Thymus (tissue), 14 donors: ENCODE measurements around the gene ZWINT. TPM values are rescaled to one million over a fixed set of nuclear protein-coding genes. Genes with fewer than 3 reads are reported as not detected.

Source experiments
- DNase-seq, 9 donors: peaks; one replicate each; pipeline ENCODE4 v3.0.0-alpha.2; 2013; ENCODE audit warnings: low spot score in 9 of 9, low read depth in 6 of 9, missing footprints in 1 of 9
- H3K27ac ChIP-seq, 2 donors: one replicate each; pipeline ENCODE4 v1.5.1; 2013; ENCODE audit warnings: control low read depth in 1 of 2, low read depth in 1 of 2, low read length in 1 of 2, mild to moderate bottlenecking in 1 of 2, moderate library complexity in 1 of 2
- H3K27me3 ChIP-seq, 2 donors: one replicate each; pipeline ENCODE4 v1.5.1; 2013; ENCODE audit warnings: low read length in 1 of 2; ENCODE audit not compliant: control insufficient read depth in 2 of 2, insufficient read depth in 1 of 2
- H3K36me3 ChIP-seq, 2 donors: one replicate each; pipeline ENCODE4 v1.5.1; 2013; ENCODE audit warnings: low read length in 1 of 2, mild to moderate bottlenecking in 1 of 2, moderate library complexity in 1 of 2; ENCODE audit not compliant: control insufficient read depth in 2 of 2, insufficient read depth in 2 of 2
- H3K4me1 ChIP-seq, 2 donors: one replicate each; pipeline ENCODE4 v1.5.1; 2013; ENCODE audit warnings: low read length in 2 of 2; ENCODE audit not compliant: control insufficient read depth in 2 of 2, insufficient read depth in 2 of 2
- H3K4me3 ChIP-seq, 2 donors: one replicate each; pipeline ENCODE4 v1.5.1; 2013; ENCODE audit warnings: low read length in 2 of 2, control low read depth in 1 of 2, mild to moderate bottlenecking in 1 of 2
- H3K9me3 ChIP-seq, 2 donors: one replicate each; pipeline ENCODE4 v1.5.1; 2013; ENCODE audit warnings: low read length in 1 of 2, mild to moderate bottlenecking in 1 of 2; ENCODE audit not compliant: control insufficient read depth in 2 of 2, insufficient read depth in 1 of 2
- WGBS: extraction: QIAGEN DNeasy Blood & Tissue Kit; methylation state at CpG from one replicate; pipeline ENCODE4 v1.1.7; 2013; 5-methylcytosine and 5-hydroxymethylcytosine counted together
- long read RNA-seq, 10 donors: transcript quantifications; one replicate each; lab custom pipeline, GENCODE V29; 2026
- polyA plus RNA-seq: library from polyadenylated mRNA; stranded (reverse); fragments of 200-250 nt; gene quantifications from one replicate; pipeline ENCODE4 v1.2.3, GENCODE V29; 2013
- total RNA-seq: library from RNA; stranded (reverse); fragments of 120-200 nt; gene quantifications from one replicate; pipeline ENCODE4 v1.2.4, GENCODE V29; 2013
- donor health status: healthy.

ZWINT gene
- 72.5 TPM for total RNA-seq
- 7.8 TPM for polyA plus RNA-seq
- long read RNA-seq, donor 1, partial matches to known transcripts = 0 of 6 reads
- long read RNA-seq, donor 1, other reads (novel, unspliced or antisense) = 0 of 6 reads
- long read RNA-seq, donor 2 = 0 reads
- long read RNA-seq, donor 3, transcript ZWINT-204 (8 exons, 1,851 nt) = minor isoform, 5 of 77 reads
- long read RNA-seq, donor 3, transcript ZWINT-203 (9 exons, 1,872 nt) = major isoform, 29 of 77 reads
- long read RNA-seq, donor 3, partial matches to known transcripts = 35 of 77 reads
- long read RNA-seq, donor 3, other reads (novel, unspliced or antisense) = 0 of 77 reads
- long read RNA-seq, donor 4, transcript ZWINT-203 (9 exons, 1,872 nt) = major isoform, 5 of 8 reads
- long read RNA-seq, donor 4, partial matches to known transcripts = 0 of 8 reads
- long read RNA-seq, donor 4, other reads (novel, unspliced or antisense) = 0 of 8 reads
- long read RNA-seq, donor 5, transcript ZWINT-203 (9 exons, 1,872 nt) = major isoform, 21 of 47 reads
- long read RNA-seq, donor 5, transcript ZWINT-202 (9 exons, 807 nt) = minor isoform, 6 of 47 reads
- long read RNA-seq, donor 5, partial matches to known transcripts = 15 of 47 reads
- long read RNA-seq, donor 5, other reads (novel, unspliced or antisense) = 0 of 47 reads
- long read RNA-seq, donor 6, transcript ZWINT-203 (9 exons, 1,872 nt) = major isoform, 17 of 34 reads
- long read RNA-seq, donor 6, partial matches to known transcripts = 9 of 34 reads
- long read RNA-seq, donor 6, other reads (novel, unspliced or antisense) = 0 of 34 reads
- long read RNA-seq, donor 7, transcript ZWINT-203 (9 exons, 1,872 nt) = major isoform, 25 of 37 reads
- long read RNA-seq, donor 7, transcript ZWINT-204 (8 exons, 1,851 nt) = minor isoform, 5 of 37 reads
- long read RNA-seq, donor 7, partial matches to known transcripts = 0 of 37 reads
- long read RNA-seq, donor 7, other reads (novel, unspliced or antisense) = 0 of 37 reads
- long read RNA-seq, donor 8, transcript ZWINT-203 (9 exons, 1,872 nt) = major isoform, 6 of 12 reads
- long read RNA-seq, donor 8, partial matches to known transcripts = 0 of 12 reads
- long read RNA-seq, donor 8, other reads (novel, unspliced or antisense) = 0 of 12 reads
- long read RNA-seq, donor 9, transcript ZWINT-203 (9 exons, 1,872 nt) = major isoform, 8 of 15 reads
- long read RNA-seq, donor 9, partial matches to known transcripts = 0 of 15 reads
- long read RNA-seq, donor 9, other reads (novel, unspliced or antisense) = 0 of 15 reads
- long read RNA-seq, donor 10, transcript ZWINT-203 (9 exons, 1,872 nt) = major isoform, 16 of 19 reads
- long read RNA-seq, donor 10, partial matches to known transcripts = 0 of 19 reads
- long read RNA-seq, donor 10, other reads (novel, unspliced or antisense) = 0 of 19 reads

GRCh38 chr10:56360967-56361612 is at the start of gene ZWINT:
Gene ZWINT (minus strand): TSS chr10:56361259. CDS start chr10:56361236, 23 bp downstream.
- peak; percentile 85 to 97 (median 92) for DNase-seq
- peaks cover 11 to 17% of the 10 kb centered on the region in 2 donors for H3K4me1 ChIP-seq
- peaks cover 3 to 22% of the 10 kb centered on the region in 2 donors for H3K36me3 ChIP-seq
- H3K27me3 ChIP-seq = no peaks in the 10 kb centered on the region
- peak within 1 kb of the TSS; percentile 72 to 95 for H3K4me3 ChIP-seq
- WGBS = under 1% methylated on average over 44 of the region's 44 CpGs
- peak within 1 kb of the TSS; percentile 31 to 84 for H3K27ac ChIP-seq
- H3K9me3 ChIP-seq = no peaks in the 10 kb centered on the region

- no peak overlapping the region for H3K4me3 ChIP-seq
- H3K36me3 ChIP-seq = no peaks in the 10 kb centered on the region
- no peaks in the 10 kb centered on the region for H3K27me3 ChIP-seq
- H3K27ac ChIP-seq = no peak overlapping the region
- H3K4me1 ChIP-seq = no peaks in the 10 kb centered on the region
- DNase-seq = no peak
- H3K9me3 ChIP-seq = no peaks in the 10 kb centered on the region
These were observed 22.7 kb upstream of the ZWINT start for GRCh38 chr10:56383806-56384205.

GRCh38 chr10:56370217-56371113 is 9.4 kb upstream of the ZWINT start:
- peaks cover 0 to 5% of the 10 kb centered on the region in 2 donors for H3K9me3 ChIP-seq
- no peak overlapping the region for H3K4me3 ChIP-seq
- no peaks in the 10 kb centered on the region for H3K36me3 ChIP-seq
- no peak overlapping the region for H3K27ac ChIP-seq
- no peaks in the 10 kb centered on the region for H3K4me1 ChIP-seq
- peak in 1 of 9 donors; percentile 23 for DNase-seq
- WGBS = 94% methylated on average over 7 of the region's 7 CpGs
- no peaks in the 10 kb centered on the region for H3K27me3 ChIP-seq

- Histone ChIP-seq H3K4me3 (peak overlapping the region; percentile 72 to 95), H3K27ac (peak overlapping the region in 1 of 2 donors; percentile 75)
- WGBS = 17% methylated on average over 6 of the region's 6 CpGs
These were observed 484 bp downstream of the ZWINT start for GRCh38 chr10:56360583-56360966.

GRCh38 chr10:56359837-56360236 is 1.2 kb downstream of the ZWINT start:
- Histone ChIP-seq H3K4me1 (peaks cover 11 to 17% of the 10 kb centered on the region in 2 donors), H3K9me3 (no peaks in the 10 kb centered on the region), H3K36me3 (peaks cover 3 to 22% of the 10 kb centered on the region in 2 donors), H3K27ac (no peak overlapping the region), H3K27me3 (no peaks in the 10 kb centered on the region), H3K4me3 (peak overlapping the region in 1 of 2 donors; percentile 95)
- peak in 1 of 9 donors; percentile 2 for DNase-seq
- whole genome bisulfite sequencing = 93% methylated on average over 4 of the region's 4 CpGs

More at GRCh38 chr10:56360583-56360966, 484 bp downstream of the ZWINT start:
- Histone ChIP-seq H3K36me3 (peaks cover 3 to 22% of the 10 kb centered on the region in 2 donors), H3K9me3 (no peaks in the 10 kb centered on the region), H3K27me3 (no peaks in the 10 kb centered on the region), H3K4me1 (peaks cover 11 to 17% of the 10 kb centered on the region in 2 donors)
- peak in 1 of 9 donors; percentile 3 for DNase-seq

- H3K27me3 ChIP-seq = no peaks in the 10 kb centered on the region
- no peak for DNase-seq
- H3K27ac ChIP-seq = no peak overlapping the region
- H3K36me3 ChIP-seq = peaks cover 3 to 22% of the 10 kb centered on the region in 2 donors
- H3K4me3 ChIP-seq = no peak overlapping the region
- H3K4me1 ChIP-seq = peaks cover 11 to 17% of the 10 kb centered on the region in 2 donors
- no peaks in the 10 kb centered on the region for H3K9me3 ChIP-seq
These were observed 4.0 kb downstream of the ZWINT start for GRCh38 chr10:56357018-56357417.

GRCh38 chr10:56351909-56352630 is 9.0 kb downstream of the ZWINT start:
- H3K4me1 ChIP-seq = no peaks in the 10 kb centered on the region
- WGBS = 98% methylated on average over 20 of the region's 20 CpGs
- DNase-seq = no peak

More at GRCh38 chr10:56351909-56352630, 9.0 kb downstream of the ZWINT start:
- Histone ChIP-seq H3K27me3 (no peaks in the 10 kb centered on the region), H3K36me3 (no peaks in the 10 kb centered on the region), H3K27ac (no peak overlapping the region), H3K9me3 (no peaks in the 10 kb centered on the region), H3K4me3 (no peak overlapping the region)
